RPMI8226 (cell line): ENCODE results near the gene SYT9.
"Not testable (repeated sequence)": the region's sequence is repeated elsewhere in the genome, so short reads cannot be mapped to it uniquely, and the experiment has no call there.

Source experiments
- DNase-seq: peaks from one replicate; pipeline ENCODE4 v3.0.0-alpha.2; 2015

The SYT9 gene

GRCh38 chr11:7278314-7278917 is 26.7 kb downstream of the SYT9 start:
- peak; percentile 16 for DNase-seq

- DNase-seq, result no peak
These were observed 28.0 kb downstream of the SYT9 start for GRCh38 chr11:7279676-7280075.

- DNase-seq, result no peak
These were observed 29.4 kb downstream of the SYT9 start for GRCh38 chr11:7281079-7281478.

- DNase-seq, result no peak
These were observed 30.1 kb downstream of the SYT9 start for GRCh38 chr11:7281809-7282208.

DNA sequence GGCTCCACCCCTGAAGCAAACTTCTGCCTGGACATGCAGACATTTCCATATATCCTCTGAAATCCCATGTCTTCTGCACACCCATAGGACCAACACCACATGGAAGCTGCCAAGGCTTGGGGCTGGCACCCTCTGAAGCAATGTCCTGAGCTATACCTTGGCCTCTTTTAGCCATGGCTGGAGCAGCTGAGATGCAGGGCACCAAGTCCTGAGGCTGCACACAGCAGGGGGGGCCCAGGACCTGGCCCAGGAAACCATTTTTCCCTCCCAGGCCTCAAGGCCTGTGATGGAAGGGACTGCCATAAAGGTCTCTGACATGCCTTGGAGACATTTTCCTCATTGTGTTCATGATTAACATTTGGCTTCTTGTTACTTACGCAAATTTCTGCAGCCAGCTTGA is 34.5 kb downstream of the SYT9 start:
- no peak for DNase-seq

GRCh38 chr11:7291100-7291829 is 39.6 kb downstream of the SYT9 start:
- no peak for DNase-seq

DNA sequence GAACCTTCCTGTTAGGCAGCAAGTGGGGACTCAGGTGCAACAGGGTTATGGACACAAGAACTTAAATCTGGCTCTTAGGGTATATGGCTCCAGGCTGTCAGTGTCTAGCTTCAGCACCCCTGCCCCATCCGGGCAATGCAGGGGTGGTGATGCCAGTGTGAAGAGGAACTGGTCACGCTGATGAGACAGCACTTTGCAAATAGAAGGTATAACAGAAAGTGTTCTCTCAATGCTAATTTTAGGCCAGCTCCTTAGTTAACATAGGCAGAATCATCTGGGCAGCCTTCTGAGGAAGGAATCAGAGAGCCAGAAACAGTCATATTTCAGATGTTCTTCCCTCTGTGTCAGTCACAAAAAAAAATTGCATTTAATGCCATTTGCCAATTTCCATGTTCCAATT is 41.2 kb downstream of the SYT9 start:
- DNase-seq, result no peak

DNA sequence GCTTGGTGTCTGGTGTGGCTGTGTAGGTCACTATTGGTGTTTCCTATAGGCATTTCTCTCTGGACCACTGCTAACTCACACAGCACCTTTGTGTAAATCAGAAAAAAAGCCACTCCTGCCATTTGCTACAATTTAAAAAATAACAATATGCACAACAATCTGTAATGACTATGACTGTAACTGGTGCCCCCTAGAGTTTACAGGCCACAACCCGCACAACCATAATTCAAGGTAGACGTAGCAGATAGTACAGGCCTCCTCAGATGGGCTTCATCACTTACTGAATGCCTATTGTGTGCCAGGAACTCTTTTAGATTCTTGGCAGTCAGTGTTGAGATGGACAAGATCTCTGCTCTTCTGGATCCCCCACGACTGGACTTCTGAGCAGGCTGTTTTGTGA is 47.7 kb downstream of the SYT9 start:
- DNase-seq, result no peak

- DNase-seq, result no peak
These were observed 48.6 kb downstream of the SYT9 start for GRCh38 chr11:7300281-7300680.

DNA sequence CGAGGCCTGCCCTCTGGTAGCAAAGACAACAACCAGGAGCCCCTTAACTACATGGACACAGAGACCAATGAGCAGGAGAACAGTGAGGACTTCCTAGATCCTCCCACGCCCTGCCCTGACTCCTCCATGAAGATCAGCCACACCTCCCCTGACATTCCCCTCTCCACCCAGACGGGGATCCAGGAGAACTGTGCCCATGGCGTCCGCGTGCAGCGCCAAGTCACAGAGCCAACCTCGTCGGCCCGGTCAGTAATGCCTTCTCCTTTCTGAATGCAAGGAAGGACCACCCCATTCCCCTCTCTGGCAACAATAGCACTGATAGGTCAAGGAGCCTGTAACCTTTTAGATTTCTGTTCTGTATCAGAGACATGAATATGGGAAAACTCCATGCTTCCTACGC is 51.4 kb downstream of the SYT9 start:
- no peak for DNase-seq

GRCh38 chr11:7306900-7307299 is 55.2 kb downstream of the SYT9 start:
- DNase-seq, result no peak

DNA sequence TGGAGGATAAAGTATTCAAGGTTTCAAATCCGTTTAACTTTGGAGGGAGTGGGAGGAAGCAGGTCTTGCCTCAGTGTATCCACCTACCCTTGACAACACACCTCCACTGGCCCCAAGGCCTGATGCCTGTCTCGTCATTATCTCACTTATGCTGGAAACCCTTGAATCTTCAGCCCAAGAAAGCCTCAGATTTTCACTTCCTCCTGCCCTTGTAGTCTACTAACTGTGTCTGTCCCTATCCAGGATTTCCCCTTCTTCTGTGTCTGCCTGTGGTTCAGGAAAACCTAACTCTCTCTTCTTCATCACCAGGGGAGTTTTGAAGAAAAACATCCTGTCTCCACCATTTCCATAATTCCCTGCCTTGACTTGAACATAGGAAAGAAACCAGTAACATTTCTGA is 56.1 kb downstream of the SYT9 start:
- no peak for DNase-seq

DNA sequence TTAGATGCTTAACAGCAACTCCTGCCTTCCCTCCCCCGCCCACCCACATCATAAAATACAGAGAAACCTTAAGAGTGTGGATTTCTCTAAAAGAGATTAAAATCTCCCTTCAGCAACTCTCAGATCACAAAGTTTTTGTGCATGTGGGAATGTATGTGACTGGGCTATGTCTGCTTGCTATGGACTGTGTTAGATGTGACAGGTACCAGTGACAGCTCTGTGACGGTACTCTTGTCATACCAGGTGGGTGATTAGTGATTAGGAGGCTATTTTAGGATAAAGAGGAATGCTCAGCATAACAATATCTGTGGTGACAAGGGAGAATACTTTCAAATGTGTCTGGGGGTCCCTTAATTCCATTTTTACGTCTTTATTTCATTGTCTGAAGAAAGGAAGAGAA is 60.2 kb downstream of the SYT9 start:
- no peak for DNase-seq

GRCh38 chr11:7314811-7315604 is 63.3 kb downstream of the SYT9 start:
- no peak for DNase-seq

GRCh38 chr11:7319501-7319900 is 67.8 kb downstream of the SYT9 start:
- DNase-seq, result no peak

DNA sequence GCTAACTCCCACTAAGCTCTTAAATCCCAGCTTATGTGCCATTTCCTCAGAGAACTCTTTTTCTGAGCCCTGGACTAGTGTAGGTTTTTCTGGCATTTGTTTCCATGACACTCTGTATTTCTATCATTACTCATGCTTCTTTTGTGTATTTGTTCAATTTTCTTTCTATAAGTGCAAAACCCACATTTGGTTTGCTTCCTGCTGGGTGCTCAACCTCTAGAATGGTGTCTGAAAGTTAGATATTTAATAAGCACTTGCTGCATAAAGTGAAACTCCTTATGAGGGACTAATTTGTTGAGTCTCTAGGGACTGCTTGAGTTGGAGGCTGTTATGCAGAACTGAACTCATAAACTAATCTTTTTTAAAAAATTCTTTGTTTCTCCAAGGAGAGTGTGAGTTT is 68.6 kb downstream of the SYT9 start:
- no peak for DNase-seq

DNA sequence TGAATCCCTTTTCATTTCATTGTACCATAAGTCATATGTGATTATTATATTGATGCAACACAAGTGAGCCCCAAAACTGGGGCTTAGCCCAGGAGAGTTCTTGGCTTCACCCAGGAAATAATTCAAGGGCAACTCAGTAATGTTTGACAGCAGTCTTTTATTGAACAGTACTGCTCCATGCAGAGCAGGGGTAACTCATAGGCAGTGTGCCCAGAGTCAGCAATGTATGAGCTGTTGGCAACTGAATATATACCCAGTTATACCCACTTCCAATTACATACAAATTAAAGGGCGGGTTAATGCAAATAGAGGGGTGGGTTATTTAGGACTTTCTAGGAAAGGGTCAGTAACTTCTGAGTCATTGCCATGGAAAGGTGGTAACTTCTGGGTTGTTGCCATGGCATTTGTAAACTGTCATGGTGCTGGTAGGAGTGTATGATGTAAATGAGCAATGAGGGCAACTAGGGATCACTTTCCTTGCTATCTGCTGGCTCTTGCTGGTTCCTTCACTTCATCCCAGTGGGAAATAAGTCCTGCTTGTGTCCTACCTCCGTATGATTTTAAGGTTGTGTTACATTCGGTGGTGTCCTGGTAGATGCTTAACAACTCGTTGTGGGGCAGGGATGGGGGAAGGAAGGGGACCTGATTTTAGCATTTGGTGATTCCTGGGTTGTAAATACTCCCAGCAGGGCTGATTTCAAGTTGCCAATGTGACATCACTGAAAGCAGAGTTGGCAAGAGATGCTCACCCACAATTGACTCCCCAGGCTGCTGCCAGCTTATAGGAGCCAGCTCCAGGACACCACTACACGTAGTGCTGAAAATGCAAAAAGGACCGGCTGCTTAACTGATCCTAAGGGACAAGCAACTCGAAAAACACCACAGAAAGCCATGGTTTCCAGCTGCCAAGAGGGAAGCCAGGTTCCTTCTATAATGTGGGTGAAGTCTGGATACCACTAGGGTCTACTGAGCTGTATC is 70.1 kb downstream of the SYT9 start:
- DNase-seq, result no peak

DNA sequence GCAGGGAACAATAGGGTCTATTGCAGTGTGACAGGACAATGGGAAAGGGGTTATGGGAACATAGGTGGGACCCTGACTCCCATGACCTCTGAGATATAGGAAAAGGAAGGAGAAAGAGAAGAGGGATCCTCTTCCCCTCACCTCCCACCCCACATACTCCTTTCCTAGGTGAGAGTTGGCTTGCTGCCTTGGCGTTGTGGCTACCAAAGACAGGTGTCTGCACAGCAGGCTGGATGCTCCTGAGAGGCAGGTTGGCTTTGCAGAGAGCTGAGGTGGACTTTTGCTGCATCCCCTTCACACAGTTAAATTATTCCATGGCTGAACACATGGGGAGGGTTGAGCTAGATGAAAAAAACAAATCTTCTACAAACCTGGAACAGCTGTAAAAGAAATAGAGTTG is 80.7 kb downstream of the SYT9 start:
- DNase-seq, result no peak

DNA sequence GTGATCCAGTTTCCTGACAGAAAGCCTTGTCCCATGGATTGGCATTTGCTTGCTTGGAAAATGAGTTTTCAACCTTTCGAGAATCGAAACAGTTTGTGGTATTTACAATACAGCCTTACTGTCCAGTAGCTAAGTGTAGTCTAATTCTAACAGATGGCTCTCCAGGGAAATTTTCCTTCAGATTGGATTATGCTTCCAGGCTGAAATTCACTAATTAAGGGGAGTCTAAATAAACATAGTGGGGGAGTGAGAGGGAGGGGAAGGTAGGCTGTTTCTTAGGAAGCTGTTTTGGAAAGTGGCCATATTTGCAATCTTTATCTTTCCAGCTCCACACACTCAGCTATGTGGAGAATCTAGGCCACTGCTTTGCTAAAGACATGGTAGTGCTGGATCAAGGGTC is 81.3 kb downstream of the SYT9 start:
- DNase-seq, result no peak

GRCh38 chr11:7335442-7335841 is 83.7 kb downstream of the SYT9 start:
- not testable (repeated sequence) for DNase-seq

- DNase-seq, result no peak
These were observed 89.8 kb downstream of the SYT9 start for GRCh38 chr11:7341551-7341950.

GRCh38 chr11:7347611-7348431 is 96.1 kb downstream of the SYT9 start:
- DNase-seq, result no peak
